ENCODE measurements around the gene ASB4.
A peak's percentile ranks its signal among the peaks of the same experiment; 100 is the strongest.

The ASB4 gene

DNA sequence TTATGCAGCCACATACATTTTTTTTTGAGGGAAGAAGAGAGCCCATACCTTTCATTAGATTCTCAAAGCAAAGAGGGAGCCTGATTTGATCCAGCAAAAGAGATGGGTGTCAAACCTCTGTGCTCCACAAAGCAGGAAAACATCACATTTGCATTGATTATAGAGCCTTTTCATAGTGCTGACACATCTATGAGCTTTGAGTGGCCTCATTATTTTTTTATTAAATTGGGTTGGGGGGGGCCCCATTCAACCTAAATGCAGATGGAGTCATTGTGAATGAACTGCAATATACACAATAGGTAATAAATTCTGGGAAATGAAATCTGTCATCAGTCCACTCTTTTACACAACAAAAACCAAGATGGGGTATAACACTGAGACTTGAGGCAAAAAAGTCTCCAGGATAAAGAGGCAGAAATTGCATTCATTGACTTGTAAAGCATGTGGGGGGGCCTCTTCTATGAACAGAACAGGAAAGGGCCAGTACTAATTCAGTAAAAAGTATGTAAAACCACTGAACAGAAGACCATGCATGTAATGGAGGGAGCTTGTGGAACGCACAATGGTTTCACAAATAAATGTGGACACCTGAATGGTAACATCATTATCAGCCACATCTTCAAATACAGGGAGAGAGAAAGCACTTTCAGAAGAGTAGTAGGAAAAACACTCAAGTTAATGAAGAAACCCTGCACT, 17.7 kb upstream of the ASB4 start:
- no peak for DNase-seq (ENCODE audit: low read depth, low spot score)
- no CpG with 5 or more reads among the region's 1 CpG for WGBS (ENCODE audit: insufficient coverage, insufficient read length)
- Histone ChIP-seq H3K9me3 (ENCODE audit: control insufficient read depth, insufficient read depth, low read length) (no peaks in the 10 kb centered on the region), H3K36me3 (ENCODE audit: control insufficient read depth, insufficient read depth, low read length) (no peaks in the 10 kb centered on the region), H3K4me1 (ENCODE audit: control insufficient read depth, insufficient read depth, low read length) (peaks cover 3% of the 10 kb centered on the region; the same call in 1 of the 2 replicates), H3K27me3 (ENCODE audit: control insufficient read depth, insufficient read depth, low read length) (no peaks in the 10 kb centered on the region), H3K27ac (ENCODE audit: low read length) (no peak overlapping the region), H3K4me3 (ENCODE audit: low read length) (no peak overlapping the region)

DNA sequence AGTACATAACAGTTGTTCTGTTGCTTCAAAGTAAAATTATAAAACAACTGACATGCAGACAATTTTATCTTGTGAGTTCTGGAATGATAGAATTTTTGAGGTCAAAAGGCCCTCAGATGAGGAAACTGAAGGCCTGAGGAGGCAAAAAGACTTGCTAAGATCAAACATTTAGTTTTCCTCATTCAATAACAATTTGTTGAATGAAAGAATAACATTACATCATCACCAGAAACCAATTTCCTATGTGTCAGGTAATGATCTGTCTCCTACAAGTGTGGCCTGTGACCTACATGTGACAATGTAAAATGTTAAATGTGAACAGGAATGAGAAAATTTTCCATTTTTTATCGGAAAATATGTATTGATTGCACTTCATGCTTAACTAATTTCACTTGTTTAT, 16.6 kb upstream of the ASB4 start:
- Histone ChIP-seq H3K27ac (ENCODE audit: low read length) (no peak overlapping the region), H3K36me3 (ENCODE audit: control insufficient read depth, insufficient read depth, low read length) (no peaks in the 10 kb centered on the region), H3K27me3 (ENCODE audit: control insufficient read depth, insufficient read depth, low read length) (no peaks in the 10 kb centered on the region), H3K9me3 (ENCODE audit: control insufficient read depth, insufficient read depth, low read length) (no peaks in the 10 kb centered on the region), H3K4me1 (ENCODE audit: control insufficient read depth, insufficient read depth, low read length) (peaks cover 3% of the 10 kb centered on the region; the same call in 1 of the 2 replicates), H3K4me3 (ENCODE audit: low read length) (no peak overlapping the region)
- no CpG with 5 or more reads among the region's 1 CpG for WGBS (ENCODE audit: insufficient coverage, insufficient read length)
- no peak for DNase-seq (ENCODE audit: low read depth, low spot score)

DNA sequence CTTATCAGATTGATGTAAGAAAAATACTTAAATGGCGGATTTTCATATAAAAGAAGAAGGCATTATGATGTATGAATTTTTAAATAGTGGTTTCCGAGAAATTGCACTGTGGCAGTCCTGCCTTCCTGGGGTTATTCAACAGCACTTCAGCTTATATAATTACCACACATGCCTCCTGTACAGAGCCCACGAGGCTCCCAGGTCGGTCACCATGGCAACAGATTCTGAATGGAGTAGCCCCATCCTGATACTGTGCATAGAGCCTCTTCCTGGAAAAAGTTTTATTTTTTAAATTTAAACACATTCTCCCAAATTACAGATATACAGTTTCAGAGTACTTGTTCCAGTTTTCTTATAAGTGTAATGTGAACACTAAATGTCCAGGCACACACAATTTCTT, 15.9 kb upstream of the ASB4 start:
- WGBS (ENCODE audit: insufficient coverage, insufficient read length) = no CpG with 5 or more reads among the region's 4 CpGs
- Histone ChIP-seq H3K27ac (ENCODE audit: low read length) (no peak overlapping the region), H3K27me3 (ENCODE audit: control insufficient read depth, insufficient read depth, low read length) (no peaks in the 10 kb centered on the region), H3K4me1 (ENCODE audit: control insufficient read depth, insufficient read depth, low read length) (peaks cover 3% of the 10 kb centered on the region; the same call in 1 of the 2 replicates), H3K9me3 (ENCODE audit: control insufficient read depth, insufficient read depth, low read length) (no peaks in the 10 kb centered on the region), H3K36me3 (ENCODE audit: control insufficient read depth, insufficient read depth, low read length) (no peaks in the 10 kb centered on the region), H3K4me3 (ENCODE audit: low read length) (no peak overlapping the region)
- no peak for DNase-seq (ENCODE audit: low read depth, low spot score)

DNA sequence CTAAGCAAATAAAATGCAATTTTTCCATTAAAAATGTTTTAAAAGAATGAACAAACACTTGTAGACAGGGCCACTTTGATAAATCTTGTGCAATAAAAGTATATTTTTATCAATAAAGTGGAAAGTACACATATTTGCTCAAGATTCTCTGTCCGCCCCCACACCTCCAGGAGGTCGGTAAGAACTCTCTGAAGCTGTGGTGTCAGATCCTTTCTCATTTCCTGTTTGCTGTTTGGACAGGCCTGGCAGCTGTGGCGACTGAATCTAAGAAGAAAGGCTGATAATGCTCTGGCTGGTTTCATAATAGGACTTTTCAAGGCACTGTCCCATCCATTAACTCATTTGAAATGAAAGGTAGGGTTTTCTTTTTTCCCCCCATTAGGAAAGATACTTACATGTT, 15.3 kb upstream of the ASB4 start:
- Histone ChIP-seq H3K4me3 (ENCODE audit: low read length) (no peak overlapping the region), H3K36me3 (ENCODE audit: control insufficient read depth, insufficient read depth, low read length) (no peaks in the 10 kb centered on the region), H3K27ac (ENCODE audit: low read length) (no peak overlapping the region), H3K9me3 (ENCODE audit: control insufficient read depth, insufficient read depth, low read length) (no peaks in the 10 kb centered on the region), H3K4me1 (ENCODE audit: control insufficient read depth, insufficient read depth, low read length) (peaks cover 3% of the 10 kb centered on the region; the same call in 1 of the 2 replicates), H3K27me3 (ENCODE audit: control insufficient read depth, insufficient read depth, low read length) (no peaks in the 10 kb centered on the region)
- WGBS (ENCODE audit: insufficient coverage, insufficient read length) = no CpG with 5 or more reads among the region's 3 CpGs
- no peak for DNase-seq (ENCODE audit: low read depth, low spot score)

DNA sequence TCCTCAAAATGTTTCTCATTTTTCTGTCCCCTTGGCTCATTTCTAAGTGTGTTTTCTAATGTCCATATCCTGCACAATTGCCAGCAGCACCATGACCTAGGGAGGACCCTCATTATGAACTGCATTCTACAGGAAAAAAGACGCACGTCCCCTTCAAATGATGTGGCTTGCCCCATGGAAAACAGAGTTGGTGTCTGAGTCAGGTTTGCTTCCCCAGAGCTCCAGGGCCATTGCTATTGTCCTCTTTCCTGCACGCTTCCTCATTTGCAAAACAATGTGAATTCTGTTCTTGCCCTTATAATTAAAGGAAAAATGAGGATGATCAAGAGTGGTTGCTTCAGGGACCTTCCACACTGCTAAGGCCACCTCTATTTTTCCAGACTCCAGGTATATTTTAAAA, 14.7 kb upstream of the ASB4 start:
- H3K4me1 ChIP-seq (ENCODE audit: control insufficient read depth, insufficient read depth, low read length) = peaks cover 3% of the 10 kb centered on the region; the same call in 1 of the 2 replicates
- H3K9me3 ChIP-seq (ENCODE audit: control insufficient read depth, insufficient read depth, low read length) = no peaks in the 10 kb centered on the region
- no peaks in the 10 kb centered on the region for H3K36me3 ChIP-seq (ENCODE audit: control insufficient read depth, insufficient read depth, low read length)
- H3K27me3 ChIP-seq (ENCODE audit: control insufficient read depth, insufficient read depth, low read length) = no peaks in the 10 kb centered on the region
- WGBS (ENCODE audit: insufficient coverage, insufficient read length) = no CpG with 5 or more reads among the region's 3 CpGs
- no peak overlapping the region for H3K4me3 ChIP-seq (ENCODE audit: low read length)
- H3K27ac ChIP-seq (ENCODE audit: low read length) = no peak overlapping the region
- DNase-seq (ENCODE audit: low read depth, low spot score) = no peak

DNA sequence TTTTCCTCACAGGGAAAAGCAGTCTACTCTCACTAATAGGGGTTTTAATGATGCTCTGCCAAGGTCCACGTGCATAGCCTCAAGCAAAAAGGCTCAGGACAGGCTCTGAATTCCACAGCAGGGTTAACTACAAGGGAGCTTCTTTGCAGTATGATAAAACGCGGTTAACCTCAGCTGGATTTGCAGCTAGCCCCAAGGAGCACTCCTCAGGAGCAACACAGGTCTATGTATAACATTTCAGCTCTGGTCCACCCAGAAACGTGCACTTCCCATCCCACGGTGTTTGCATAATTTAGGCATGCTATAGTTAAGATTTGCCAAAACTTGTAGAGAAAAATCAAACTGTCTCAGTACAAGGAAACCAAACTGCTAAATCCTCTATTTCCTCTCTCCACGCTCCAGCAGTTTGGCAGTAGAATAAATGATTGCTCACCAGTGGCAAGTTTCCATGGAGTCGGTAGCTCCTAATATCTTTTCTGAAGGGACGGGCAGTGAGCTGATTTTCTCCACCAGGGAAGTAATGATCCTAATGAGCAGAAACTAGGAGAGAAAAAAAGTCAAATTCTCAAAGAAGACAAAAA, 13.1 kb upstream of the ASB4 start:
- DNase-seq (ENCODE audit: low read depth, low spot score) = no peak
- H3K9me3 ChIP-seq (ENCODE audit: control insufficient read depth, insufficient read depth, low read length) = no peaks in the 10 kb centered on the region
- no CpG with 5 or more reads among the region's 8 CpGs for WGBS (ENCODE audit: insufficient coverage, insufficient read length)
- H3K27ac ChIP-seq (ENCODE audit: low read length) = no peak overlapping the region
- no peaks in the 10 kb centered on the region for H3K27me3 ChIP-seq (ENCODE audit: control insufficient read depth, insufficient read depth, low read length)
- H3K36me3 ChIP-seq (ENCODE audit: control insufficient read depth, insufficient read depth, low read length) = no peaks in the 10 kb centered on the region
- H3K4me1 ChIP-seq (ENCODE audit: control insufficient read depth, insufficient read depth, low read length) = peaks cover 3% of the 10 kb centered on the region; the same call in 1 of the 2 replicates
- no peak overlapping the region for H3K4me3 ChIP-seq (ENCODE audit: low read length)

DNA sequence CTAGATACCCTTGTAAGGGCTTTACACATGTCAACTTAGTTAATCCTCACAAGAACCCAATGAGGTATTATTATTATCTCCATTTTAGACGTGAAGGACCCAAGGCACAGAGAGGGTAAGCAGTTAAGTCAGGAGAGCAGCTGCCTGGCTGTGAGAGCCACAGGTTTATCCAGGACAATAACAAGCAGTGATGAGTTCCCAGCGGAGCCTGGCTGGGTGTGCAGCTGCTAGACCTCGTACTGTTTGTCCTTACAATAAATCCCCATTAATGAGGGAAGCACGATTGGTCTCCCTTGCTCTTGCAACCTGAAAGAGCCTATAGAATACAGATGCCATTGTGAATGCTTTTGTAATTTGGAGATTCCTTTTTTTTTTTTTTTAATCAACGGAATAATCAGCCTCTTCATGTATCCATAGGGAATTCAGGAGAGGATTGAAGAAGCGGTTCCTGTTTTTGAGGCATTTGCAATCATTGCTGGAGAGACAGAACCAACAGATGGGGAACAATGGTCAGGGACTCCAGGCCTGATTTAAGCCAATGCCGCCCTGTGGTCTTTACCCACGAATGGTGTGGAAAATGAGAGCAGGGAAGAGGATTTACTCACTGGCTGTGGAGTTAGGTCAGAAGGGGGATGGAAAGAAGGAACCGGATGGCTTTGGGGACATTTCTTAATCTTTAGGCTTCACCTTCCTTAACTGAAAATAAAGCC, 12.3 kb upstream of the ASB4 start:
- no peaks in the 10 kb centered on the region for H3K9me3 ChIP-seq (ENCODE audit: control insufficient read depth, insufficient read depth, low read length)
- no peaks in the 10 kb centered on the region for H3K27me3 ChIP-seq (ENCODE audit: control insufficient read depth, insufficient read depth, low read length)
- no peak for DNase-seq (ENCODE audit: low read depth, low spot score)
- no CpG with 5 or more reads among the region's 9 CpGs for WGBS (ENCODE audit: insufficient coverage, insufficient read length)
- no peaks in the 10 kb centered on the region for H3K36me3 ChIP-seq (ENCODE audit: control insufficient read depth, insufficient read depth, low read length)
- no peak overlapping the region for H3K27ac ChIP-seq (ENCODE audit: low read length)
- H3K4me1 ChIP-seq (ENCODE audit: control insufficient read depth, insufficient read depth, low read length) = peaks cover 3% of the 10 kb centered on the region; the same call in 1 of the 2 replicates
- H3K4me3 ChIP-seq (ENCODE audit: low read length) = no peak overlapping the region

DNA sequence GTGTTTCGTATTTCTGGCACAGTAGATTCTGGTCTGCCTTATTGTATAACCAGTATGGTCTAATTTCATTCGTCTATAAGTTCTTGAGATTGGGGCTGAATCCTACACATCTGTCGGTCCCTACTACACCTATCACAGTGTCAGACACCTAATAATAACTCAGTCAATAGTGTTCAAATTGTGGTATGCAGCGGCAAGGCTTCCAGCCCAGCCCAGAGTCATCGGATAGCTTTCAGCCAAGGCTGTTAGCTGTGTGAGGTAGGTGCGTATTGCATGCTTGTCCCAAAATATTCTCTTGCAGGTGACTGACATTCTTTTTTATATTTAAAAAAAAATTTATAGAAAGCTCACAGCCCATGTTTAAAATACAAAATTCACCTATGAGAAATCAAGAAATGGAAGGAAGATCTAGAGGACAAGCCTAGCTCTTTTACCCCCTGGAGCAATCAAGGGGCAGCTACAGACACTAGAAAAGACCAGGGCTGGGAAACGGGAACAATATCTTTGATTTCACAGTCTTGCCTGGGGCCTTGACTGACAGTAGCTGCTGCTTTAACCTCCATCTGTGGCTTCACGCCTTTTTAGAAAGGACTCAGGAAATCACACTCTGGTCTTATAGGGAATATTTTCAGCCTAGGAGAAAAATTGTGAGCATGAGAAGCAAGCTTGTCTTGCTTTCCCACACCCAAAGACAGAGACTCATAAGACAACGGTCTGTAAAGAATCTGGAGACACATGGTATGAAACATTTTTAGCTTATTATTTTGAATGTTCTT, 9.5 kb upstream of the ASB4 start:
- no peak for DNase-seq (ENCODE audit: low read depth, low spot score)
- no peaks in the 10 kb centered on the region; the same call in 1 of the 2 replicates for H3K4me1 ChIP-seq (ENCODE audit: control insufficient read depth, insufficient read depth, low read length)

DNA sequence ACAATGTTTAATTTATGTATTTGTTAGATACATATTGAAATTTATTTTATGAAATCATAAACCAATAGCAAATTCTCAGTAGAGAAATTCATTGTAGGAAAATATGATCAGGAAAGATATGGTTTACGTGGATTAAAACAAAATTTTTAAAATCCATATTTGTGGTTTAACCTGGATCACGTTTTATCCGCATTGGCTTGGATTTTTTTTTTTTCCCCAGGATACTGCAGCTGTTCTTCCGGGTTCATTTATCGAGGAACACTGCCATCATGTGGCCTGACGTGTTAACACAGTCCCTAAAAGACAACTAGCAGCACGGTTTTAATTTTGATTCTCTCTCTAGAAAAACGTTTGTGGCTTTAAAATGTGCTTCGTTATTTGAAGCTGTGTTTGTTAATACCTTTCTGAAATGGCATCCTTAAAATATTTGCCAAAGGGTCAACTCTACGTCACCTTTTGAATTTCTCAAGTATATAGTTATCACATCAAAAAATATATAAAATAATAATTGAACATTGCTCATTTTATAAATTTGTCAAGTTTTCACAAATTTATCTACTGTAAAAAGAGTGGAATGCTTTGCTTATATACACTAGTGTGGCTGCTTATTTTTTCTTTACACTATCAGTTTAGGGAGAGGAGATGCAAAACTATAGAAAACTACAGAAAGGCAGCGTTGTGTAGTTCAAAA, 8.7 kb upstream of the ASB4 start:
- peak; percentile 52 for DNase-seq (ENCODE audit: low read depth, low spot score)
- no peaks in the 10 kb centered on the region for H3K9me3 ChIP-seq (ENCODE audit: control insufficient read depth, insufficient read depth, low read length)
- no CpG with 5 or more reads among the region's 11 CpGs for WGBS (ENCODE audit: insufficient coverage, insufficient read length)
- no peak overlapping the region for H3K27ac ChIP-seq (ENCODE audit: low read length)
- H3K27me3 ChIP-seq (ENCODE audit: control insufficient read depth, insufficient read depth, low read length) = no peaks in the 10 kb centered on the region
- H3K36me3 ChIP-seq (ENCODE audit: control insufficient read depth, insufficient read depth, low read length) = no peaks in the 10 kb centered on the region
- no peak overlapping the region for H3K4me3 ChIP-seq (ENCODE audit: low read length)
- H3K4me1 ChIP-seq (ENCODE audit: control insufficient read depth, insufficient read depth, low read length) = no peaks in the 10 kb centered on the region; the same call in 1 of the 2 replicates

More for the DNA sequence above, 9.5 kb upstream of the ASB4 start:
- no peaks in the 10 kb centered on the region for H3K9me3 ChIP-seq (ENCODE audit: control insufficient read depth, insufficient read depth, low read length)
- H3K36me3 ChIP-seq (ENCODE audit: control insufficient read depth, insufficient read depth, low read length) = no peaks in the 10 kb centered on the region
- H3K27ac ChIP-seq (ENCODE audit: low read length) = no peak overlapping the region
- H3K27me3 ChIP-seq (ENCODE audit: control insufficient read depth, insufficient read depth, low read length) = no peaks in the 10 kb centered on the region
- WGBS (ENCODE audit: insufficient coverage, insufficient read length) = no CpG with 5 or more reads among the region's 9 CpGs
- H3K4me3 ChIP-seq (ENCODE audit: low read length) = no peak overlapping the region

Data from iPS DF 6.9 (cell line).